Astrocyte (in vitro differentiated cells and primary cell): Measurements from ENCODE around the gene DAAM2.

Experiments used
- EZH2 ChIP-seq: IDR thresholded peaks from 2 replicates; pipeline ENCODE4 v1.6.1; 2012; ENCODE audit warnings: mild to moderate bottlenecking, low read length, inconsistent platforms; ENCODE audit not compliant: insufficient read depth
- TF ChIP-seq, protein P1 (sequence below): IDR thresholded peaks from 2 replicates; pipeline ENCODE4 v1.5.1; 2011; ENCODE audit warnings: low read depth, mild to moderate bottlenecking, inconsistent platforms, low read length, moderate library complexity; ENCODE audit not compliant: insufficient read depth

DNA sequence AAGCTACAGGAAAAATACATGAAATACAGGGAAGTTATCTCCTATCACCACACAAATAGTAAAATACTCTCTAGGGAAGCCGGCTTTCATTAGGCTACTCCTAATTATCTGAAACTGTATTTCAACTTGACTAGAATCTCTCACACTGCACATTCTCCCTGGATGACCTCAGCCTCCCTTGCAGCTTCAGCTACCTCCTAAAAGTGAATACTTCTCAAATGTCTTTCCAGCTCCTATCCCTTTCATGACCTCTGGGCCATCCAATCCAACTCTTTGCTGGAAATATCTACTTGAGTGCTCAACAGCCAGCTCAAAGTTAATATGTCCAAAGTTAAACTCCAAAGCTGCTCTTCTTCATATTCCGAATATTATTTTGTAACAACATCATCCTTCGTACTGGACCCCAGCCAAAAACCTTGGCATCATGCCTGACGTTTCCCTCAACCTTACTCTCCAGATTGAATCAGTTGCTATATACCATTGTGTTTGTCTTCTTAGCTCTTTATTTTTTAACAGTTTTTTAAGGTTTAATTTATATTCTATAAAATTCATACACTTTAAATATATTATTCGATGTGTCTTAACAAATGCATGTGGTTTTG is 37.6 kb upstream of the DAAM2 start:
- TF ChIP-seq EZH2, result no peak
- TF ChIP-seq, protein P1, sequence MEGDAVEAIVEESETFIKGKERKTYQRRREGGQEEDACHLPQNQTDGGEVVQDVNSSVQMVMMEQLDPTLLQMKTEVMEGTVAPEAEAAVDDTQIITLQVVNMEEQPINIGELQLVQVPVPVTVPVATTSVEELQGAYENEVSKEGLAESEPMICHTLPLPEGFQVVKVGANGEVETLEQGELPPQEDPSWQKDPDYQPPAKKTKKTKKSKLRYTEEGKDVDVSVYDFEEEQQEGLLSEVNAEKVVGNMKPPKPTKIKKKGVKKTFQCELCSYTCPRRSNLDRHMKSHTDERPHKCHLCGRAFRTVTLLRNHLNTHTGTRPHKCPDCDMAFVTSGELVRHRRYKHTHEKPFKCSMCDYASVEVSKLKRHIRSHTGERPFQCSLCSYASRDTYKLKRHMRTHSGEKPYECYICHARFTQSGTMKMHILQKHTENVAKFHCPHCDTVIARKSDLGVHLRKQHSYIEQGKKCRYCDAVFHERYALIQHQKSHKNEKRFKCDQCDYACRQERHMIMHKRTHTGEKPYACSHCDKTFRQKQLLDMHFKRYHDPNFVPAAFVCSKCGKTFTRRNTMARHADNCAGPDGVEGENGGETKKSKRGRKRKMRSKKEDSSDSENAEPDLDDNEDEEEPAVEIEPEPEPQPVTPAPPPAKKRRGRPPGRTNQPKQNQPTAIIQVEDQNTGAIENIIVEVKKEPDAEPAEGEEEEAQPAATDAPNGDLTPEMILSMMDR, result no peak
